ENCODE measurements around the gene MT3. TPM values are rescaled to one million over a fixed set of nuclear protein-coding genes. Genes with fewer than 3 reads are reported as not detected.

MT3 gene
- total and polyA plus RNA-seq, 2 of the 13 experiments (the other 11 are each of a cell fraction or from before 2014, with no cell fraction given) = not detected

GRCh38 chr16:56608876-56609462 lies 19.6 kb downstream of the MT3 start (continued):
- TF ChIP-seq AHDC1 (CRISPR knock-in tag; IDR thresholded peaks at IDR 0.05; ENCODE audit: borderline replicate concordance) (no peak), SMAD1 (CRISPR knock-in tag; IDR thresholded peaks at IDR 0.05; ENCODE audit: borderline replicate concordance, low read depth) (no peak), YEATS4 (CRISPR knock-in tag; IDR thresholded peaks at IDR 0.05; ENCODE audit: borderline replicate concordance) (no peak; the same call in 1 of the 2 replicates), NAIF1 (CRISPR knock-in tag; IDR thresholded peaks at IDR 0.05; ENCODE audit: borderline replicate concordance) (no peak), SATB2 (CRISPR knock-in tag; IDR thresholded peaks at IDR 0.05) (no peak), PAX8 (CRISPR knock-in tag; IDR thresholded peaks at IDR 0.05; ENCODE audit: borderline replicate concordance) (no peak; the same call in 1 of the 2 replicates), MEF2D (CRISPR knock-in tag; IDR thresholded peaks at IDR 0.05) (no peak), ZFAT (CRISPR knock-in tag; conservative IDR thresholded peaks at IDR 0.05) (no peak), ZNF33A (CRISPR knock-in tag; IDR thresholded peaks at IDR 0.05; ENCODE audit: borderline replicate concordance) (no peak), ZSCAN20 (CRISPR knock-in tag; IDR thresholded peaks at IDR 0.05; ENCODE audit: borderline replicate concordance) (no peak; the same call in 1 of the 2 replicates), LBX2 (CRISPR knock-in tag; IDR thresholded peaks at IDR 0.05; ENCODE audit: borderline replicate concordance) (no peak; the same call in 1 of the 2 replicates), ZNF569 (CRISPR knock-in tag; IDR thresholded peaks at IDR 0.05; ENCODE audit: borderline replicate concordance) (no peak), MXD1 (CRISPR knock-in tag; IDR thresholded peaks at IDR 0.05) (no peak), U2AF1 (optimal IDR thresholded peaks at IDR 0.05; ENCODE audit: low read depth, low read length) (no peak), ZSCAN5A (CRISPR knock-in tag; IDR thresholded peaks at IDR 0.05; ENCODE audit: borderline replicate concordance) (0 out of 2 replicates have a peak, but pooled peaks have one; percentile 17), ZNF724P (CRISPR knock-in tag; IDR thresholded peaks at IDR 0.05; ENCODE audit: borderline replicate concordance) (0 out of 2 replicates have a peak, but pooled peaks have one; percentile 49), RBM39 (IDR thresholded peaks at IDR 0.05; ENCODE audit: low read depth, low read length, poor library complexity, severe bottlenecking) (no peak), ZKSCAN5 (CRISPR knock-in tag; IDR thresholded peaks at IDR 0.05) (no peak), SNAI1 (CRISPR knock-in tag; IDR thresholded peaks at IDR 0.05; ENCODE audit: borderline replicate concordance) (peak; percentile 68; the same call in 1 of the 2 replicates), ZNF652 (CRISPR knock-in tag; IDR thresholded peaks at IDR 0.05; ENCODE audit: borderline replicate concordance, low read depth) (no peak), SNAPC2 (CRISPR knock-in tag; IDR thresholded peaks at IDR 0.05) (no peak), ZNF136 (CRISPR knock-in tag; IDR thresholded peaks at IDR 0.05; ENCODE audit: low read depth) (no peak)

Measured in HepG2 (cell line).